GM18873 (cell line): ENCODE results near the gene ZNF84.

ENCODE experiments used
- ATAC-seq: cut with Tn5 transposase; IDR thresholded peaks from one replicate; pipeline ENCODE4 v1.9.1; 2021; ENCODE audit warnings: mild to moderate bottlenecking, moderate library complexity, moderate number of reproducible peaks; ENCODE audit not compliant: unreplicated experiment, low FRiP score

ZNF84 gene

DNA sequence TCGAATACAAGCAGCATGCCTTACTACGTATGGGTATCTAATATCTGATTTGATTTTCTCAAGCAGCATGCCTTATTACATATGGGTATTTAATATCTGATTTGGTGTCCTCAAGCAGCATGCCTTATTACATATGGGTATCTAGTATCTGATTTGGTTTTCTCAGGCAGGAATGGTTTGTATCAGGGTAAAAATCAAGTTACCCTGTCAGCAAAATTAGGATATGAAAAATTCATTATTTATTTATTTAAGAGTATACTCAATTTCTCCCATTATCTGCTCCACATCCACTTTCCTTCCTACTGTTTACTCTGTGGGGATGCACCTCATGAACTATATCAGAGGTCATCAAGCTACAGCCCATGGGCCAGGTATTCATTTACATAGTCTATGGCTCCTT, 70.8 kb downstream of the ZNF84 start:
- ATAC-seq: no peak
